Keratinocyte (primary cell): ENCODE results near the gene PGBD1. TPM values are rescaled to one million over a fixed set of nuclear protein-coding genes. Genes with fewer than 3 reads are reported as not detected.

Source experiments
- DNase-seq: peaks from one replicate; pipeline ENCODE4 v3.0.0-alpha.2; 2011; ENCODE audit warnings: low read depth, missing footprints, low spot score
- FAIRE-seq: peaks from 2 replicates; lab custom pipeline; 2011; peaks lifted over from hg19 to GRCh38; lab: Jason Lieb, UNC
- H2AFZ ChIP-seq: 2 replicates; pipeline ENCODE4 v1.6.0; 2012; ENCODE audit warnings: low read length, control low read depth, inconsistent platforms; ENCODE audit not compliant: control insufficient read depth
- H3K27ac ChIP-seq: 2 replicates; pipeline ENCODE4 v1.5.1; 2011; ENCODE audit warnings: low read length; ENCODE audit not compliant: control insufficient read depth, insufficient read depth
- H3K27me3 ChIP-seq: 3 replicates; pipeline ENCODE4 v1.6.0; 2011; ENCODE audit warnings: low read length; ENCODE audit not compliant: control insufficient read depth, insufficient read depth; ENCODE audit errors: extremely low read depth
- H3K36me3 ChIP-seq, 2 experiments: 2 replicates in 1 of 2; 3 replicates in 1 of 2; pipeline ENCODE4 v1.5.1; 2011; ENCODE audit warnings: low read length in 2 of 2, mild to moderate bottlenecking in 1 of 2; ENCODE audit not compliant: control insufficient read depth in 2 of 2, insufficient read depth in 2 of 2; ENCODE audit errors: extremely low read depth in 1 of 2
- H3K4me1 ChIP-seq: 3 replicates; pipeline ENCODE4 v1.5.1; 2011; ENCODE audit warnings: low read length; ENCODE audit not compliant: control insufficient read depth, insufficient read depth; ENCODE audit errors: extremely low read depth
- H3K4me2 ChIP-seq: 3 replicates; pipeline ENCODE4 v1.6.0; 2011; ENCODE audit warnings: low read depth, low read length; ENCODE audit not compliant: control insufficient read depth, insufficient read depth; ENCODE audit errors: extremely low read depth
- H3K4me3 ChIP-seq, 3 experiments: fragments of 200-600 bp in 1 of 3; sonication (generic) in 1 of 3; 2 replicates in 2 of 3; 3 replicates in 1 of 3; pipeline ENCODE4 v1.5.1; 2011 to 2016; ENCODE audit warnings: low read length in 3 of 3, mild to moderate bottlenecking in 3 of 3, control low read depth in 2 of 3, inconsistent platforms in 1 of 3, low read depth in 1 of 3, mixed read lengths in 1 of 3, mixed run types in 1 of 3, moderate library complexity in 1 of 3; ENCODE audit not compliant: control insufficient read depth in 2 of 3, insufficient read depth in 2 of 3; ENCODE audit errors: extremely low read depth in 1 of 3
- H3K79me2 ChIP-seq: 2 replicates; pipeline ENCODE4 v1.6.0; 2012; ENCODE audit warnings: low read length; ENCODE audit not compliant: control insufficient read depth, insufficient read depth
- H3K9ac ChIP-seq: 3 replicates; pipeline ENCODE4 v1.6.0; 2011; ENCODE audit warnings: low read length; ENCODE audit not compliant: control insufficient read depth, insufficient read depth; ENCODE audit errors: extremely low read depth
- H3K9me1 ChIP-seq: 3 replicates; pipeline ENCODE4 v1.6.0; 2011; ENCODE audit warnings: low read length; ENCODE audit not compliant: control insufficient read depth, insufficient read depth; ENCODE audit errors: extremely low read depth
- H3K9me3 ChIP-seq: 2 replicates; pipeline ENCODE4 v1.5.1; 2012; ENCODE audit warnings: low read depth, low read length; ENCODE audit not compliant: control insufficient read depth
- H4K20me1 ChIP-seq: 3 replicates; pipeline ENCODE4 v1.6.0; 2011; ENCODE audit warnings: low read length; ENCODE audit not compliant: control insufficient read depth, insufficient read depth; ENCODE audit errors: extremely low read depth
- CTCF ChIP-seq, 3 experiments: IDR thresholded peaks in 1 of 3; conservative IDR thresholded peaks in 1 of 3; optimal IDR thresholded peaks in 1 of 3; 2 replicates in 2 of 3; 3 replicates in 1 of 3; pipeline versions ENCODE3 to v1.5.1; 2011; ENCODE audit warnings: low read length in 3 of 3, mild to moderate bottlenecking in 3 of 3, moderate library complexity in 2 of 3, control low read depth in 1 of 3, inconsistent platforms in 1 of 3; ENCODE audit not compliant: insufficient read depth in 2 of 3; ENCODE audit errors: extremely low read depth in 1 of 3
- EZH2 ChIP-seq: IDR thresholded peaks from one replicate; pipeline ENCODE4 v1.6.1; 2012; ENCODE audit warnings: inconsistent platforms, mild to moderate bottlenecking, low read length, moderate library complexity
- dilution Hi-C: fragments of 300-500 bp; cut with MboI; formaldehyde crosslinking; loops from one replicate; pipeline ENCODE4 v1.7.0; 2020; ENCODE audit warnings: low sequenced_read_pairs; ENCODE audit not compliant: extremely low pct_ligation_motif_present
- polyA plus RNA-seq, 5 experiments: library from polyadenylated mRNA; depleted of rRNA in 3 of 5; stranded (reverse) in 3 of 5; stranded (forward) in 1 of 5; unstranded in 1 of 5; fragments of >200 nt; gene quantifications; 1 replicate in 1 of 5; 2 replicates in 3 of 5; 3 replicates in 1 of 5; pipeline versions ENCODE4 v1.2.1 to v1.2.3, GENCODE V29; 2011 to 2012; ENCODE audit warnings: missing spikeins in 2 of 5, low read depth in 1 of 5, low replicate concordance in 1 of 5

PGBD1 gene
- polyA plus RNA-seq, 1 donor (not counting 4 experiments of a cell fraction or from before 2014, with no cell fraction given), result 3.1 TPM

GRCh38 chr6:28235912-28236452, 45.4 kb upstream of the PGBD1 start:
- Histone ChIP-seq H3K4me3 (no peak overlapping the region), H3K9me1 (no peaks in the 10 kb centered on the region), H3K27me3 (no peaks in the 10 kb centered on the region), H3K4me2 (no peak overlapping the region), H3K27ac (no peak overlapping the region), H2AFZ (no peak overlapping the region), H4K20me1 (no peaks in the 10 kb centered on the region), H3K9ac (no peak overlapping the region), H3K4me1 (no peaks in the 10 kb centered on the region), H3K36me3 (peaks cover 0 to 8% of the 10 kb centered on the region in 2 experiments), H3K9me3 (no peaks in the 10 kb centered on the region), H3K79me2 (no peaks in the 10 kb centered on the region)
- DNase-seq (no peak), FAIRE-seq (no peak)
- dilution Hi-C loops, result no loop called here
- TF ChIP-seq CTCF (optimal IDR thresholded peaks at IDR 0.05 in 1 of 3, IDR thresholded peaks at IDR 0.05 in 1 of 3, conservative IDR thresholded peaks at IDR 0.05 in 1 of 3; ENCODE audit: extremely low read depth in 1 of 3, insufficient read depth in 2 of 3, low read length in 3 of 3), result no peak
- TF ChIP-seq EZH2, result no peak

- Histone ChIP-seq H3K79me2 (no peaks in the 10 kb centered on the region), H3K4me2 (no peak overlapping the region), H3K9me1 (no peaks in the 10 kb centered on the region), H3K36me3 (peaks cover 0 to 3% of the 10 kb centered on the region in 2 experiments), H3K27me3 (no peaks in the 10 kb centered on the region), H2AFZ (no peak overlapping the region), H3K4me3 (no peak overlapping the region), H3K4me1 (no peaks in the 10 kb centered on the region), H4K20me1 (no peaks in the 10 kb centered on the region), H3K9ac (no peak overlapping the region), H3K9me3 (no peaks in the 10 kb centered on the region), H3K27ac (no peak overlapping the region)
- no peak for DNase-seq
- TF ChIP-seq CTCF (optimal IDR thresholded peaks at IDR 0.05 in 1 of 3, IDR thresholded peaks at IDR 0.05 in 1 of 3, conservative IDR thresholded peaks at IDR 0.05 in 1 of 3; ENCODE audit: extremely low read depth in 1 of 3, insufficient read depth in 2 of 3, low read length in 3 of 3), result no peak
- no peak for TF ChIP-seq EZH2
- no peak for FAIRE-seq
- dilution Hi-C loops, result no loop called here
These were observed 41.7 kb upstream of the PGBD1 start for GRCh38 chr6:28239636-28240035.
